Activated naive CD8-positive, alpha-beta T cell treated with anti-CD3 and anti-CD28 coated beads, Interleukin-2, amount 10 ng/mL, durations not matched to agents 7 days and 5 days (primary cell): ENCODE data around the gene SMG6. TPM values are rescaled to one million over a fixed set of nuclear protein-coding genes. Genes with fewer than 3 reads are reported as not detected.
A peak's percentile ranks its signal among the peaks of the same experiment; 100 is the strongest.

Source experiments
- ATAC-seq: fragments of 150-1000 bp; cut with Tn5 transposase; one replicate; pipeline ENCODE4 v1.10.0; 2021; ENCODE audit warnings: low read depth, moderate library complexity
- POLR2A ChIA-PET: fragments of 350-600 bp; sonication (Branson Sonifier 250); formaldehyde crosslinking; loops from one replicate; lab custom pipeline; 2021; ENCODE audit warnings: antibody characterized with exemption; lab: Charles Lee
- DNase-seq: peaks from one replicate; pipeline ENCODE4 v3.0.0; 2021
- H3K27ac Mint-ChIP-seq: one replicate; pipeline ENCODE4 v1.8.0; 2022; ENCODE audit warnings: mild to moderate bottlenecking, mixed read lengths
- H3K27me3 Mint-ChIP-seq: one replicate; pipeline ENCODE4 v1.8.0; 2022; ENCODE audit warnings: mild to moderate bottlenecking, moderate library complexity, mixed read lengths
- H3K36me3 Mint-ChIP-seq: one replicate; pipeline ENCODE4 v1.8.0; 2021; ENCODE audit warnings: mild to moderate bottlenecking, mixed read lengths
- H3K4me1 Mint-ChIP-seq: one replicate; pipeline ENCODE4 v1.8.0; 2021; ENCODE audit warnings: mixed read lengths
- H3K4me3 Mint-ChIP-seq: one replicate; pipeline ENCODE4 v1.8.0; 2022; ENCODE audit warnings: mild to moderate bottlenecking, moderate library complexity, mixed read lengths
- H3K9me3 Mint-ChIP-seq: one replicate; pipeline ENCODE4 v1.8.0; 2021; ENCODE audit warnings: mixed read lengths
- total RNA-seq, 2 experiments: library from RNA; stranded (reverse); gene quantifications; one replicate each; pipeline ENCODE4 v1.2.3, GENCODE V29; 2021

SMG6 gene
- total RNA-seq, 2 experiments from 2014 or later: 48.5 to 58.3 TPM

- H3K27me3 Mint-ChIP-seq: no peaks in the 10 kb centered on the region
- H3K36me3 Mint-ChIP-seq: peaks cover 44% of the 10 kb centered on the region
- POLR2A ChIA-PET: interaction anchor here (3.8 kb wide), 1 partner anchor 12 kb away, joined by 12 read pairs; no protein-coding TSS in a partner anchor
- peaks cover 67% of the 10 kb centered on the region for H3K4me1 Mint-ChIP-seq
- H3K4me3 Mint-ChIP-seq: no peak overlapping the region
- DNase-seq (no peak), ATAC-seq (no peak)
- no peaks in the 10 kb centered on the region for H3K9me3 Mint-ChIP-seq
- no peak overlapping the region for H3K27ac Mint-ChIP-seq
Observed at GRCh38 chr17:2084036-2084765, 219.4 kb downstream of the SMG6 start.

- POLR2A ChIA-PET: interaction anchor here (3.8 kb wide), 1 partner anchor 12 kb away, joined by 12 read pairs; no protein-coding TSS in a partner anchor
- no peaks in the 10 kb centered on the region for H3K9me3 Mint-ChIP-seq
- peak overlapping the region; percentile 40 for H3K27ac Mint-ChIP-seq
- H3K36me3 Mint-ChIP-seq: peaks cover 47% of the 10 kb centered on the region
- peaks cover 61% of the 10 kb centered on the region for H3K4me1 Mint-ChIP-seq
- H3K4me3 Mint-ChIP-seq: no peak overlapping the region
- ATAC-seq (no peak), DNase-seq (no peak)
- no peaks in the 10 kb centered on the region for H3K27me3 Mint-ChIP-seq
Observed at GRCh38 chr17:2083613-2084035, 220.0 kb downstream of the SMG6 start.

GRCh38 chr17:2082003-2082781, 221.4 kb downstream of the SMG6 start:
- Mint-ChIP-seq H3K4me3 (peak overlapping the region; percentile 2), H3K27me3 (no peaks in the 10 kb centered on the region), H3K4me1 (peaks cover 49% of the 10 kb centered on the region), H3K9me3 (no peaks in the 10 kb centered on the region), H3K27ac (peak overlapping the region; percentile 81), H3K36me3 (peaks cover 54% of the 10 kb centered on the region)
- ATAC-seq: no peak
- POLR2A ChIA-PET: interaction anchor here (0.7 to 3.8 kb wide), 6 partner anchors 10 to 172 kb away, joined by 3 to 12 read pairs (median 5); no protein-coding TSS in a partner anchor
- DNase-seq: no peak

- Mint-ChIP-seq H3K4me3 (peak overlapping the region; percentile 2), H3K27me3 (no peaks in the 10 kb centered on the region), H3K4me1 (peaks cover 43% of the 10 kb centered on the region), H3K9me3 (no peaks in the 10 kb centered on the region), H3K36me3 (peaks cover 51% of the 10 kb centered on the region), H3K27ac (peak overlapping the region; percentile 81)
- DNase-seq (no peak), ATAC-seq (peak; percentile 72)
- POLR2A ChIA-PET: interaction anchor here (0.6 to 3.8 kb wide), 6 partner anchors 10 to 148 kb away, joined by 3 to 12 read pairs (median 5); no protein-coding TSS in a partner anchor
Observed at GRCh38 chr17:2081564-2081963, 222.0 kb downstream of the SMG6 start.

GRCh38 chr17:2077040-2077439, 226.5 kb downstream of the SMG6 start:
- no peak for ATAC-seq
- Mint-ChIP-seq H3K4me3 (no peak overlapping the region), H3K9me3 (no peaks in the 10 kb centered on the region), H3K36me3 (peaks cover 38% of the 10 kb centered on the region), H3K27me3 (no peaks in the 10 kb centered on the region), H3K27ac (no peak overlapping the region), H3K4me1 (peaks cover 22% of the 10 kb centered on the region)
- POLR2A ChIA-PET: interaction anchor here (0.9 kb wide), 1 partner anchor 9 kb away, joined by 3 read pairs; no protein-coding TSS in a partner anchor
- no peak for DNase-seq

- H3K4me1 Mint-ChIP-seq: peaks cover 16% of the 10 kb centered on the region
- POLR2A ChIA-PET: interaction anchor here (0.9 to 1.3 kb wide), 2 partner anchors 10 to 13 kb away, joined by 3 read pairs; no protein-coding TSS in a partner anchor
- peaks cover 33% of the 10 kb centered on the region for H3K36me3 Mint-ChIP-seq
- H3K27me3 Mint-ChIP-seq: no peaks in the 10 kb centered on the region
- DNase-seq: no peak
- no peaks in the 10 kb centered on the region for H3K9me3 Mint-ChIP-seq
- ATAC-seq: no peak
- no peak overlapping the region for H3K4me3 Mint-ChIP-seq
- H3K27ac Mint-ChIP-seq: no peak overlapping the region
Observed at GRCh38 chr17:2076087-2076984, 227.2 kb downstream of the SMG6 start.

GRCh38 chr17:2075336-2076086, 228.1 kb downstream of the SMG6 start:
- no peaks in the 10 kb centered on the region for H3K9me3 Mint-ChIP-seq
- H3K4me1 Mint-ChIP-seq: peaks cover 19% of the 10 kb centered on the region
- ATAC-seq (no peak), DNase-seq (no peak)
- POLR2A ChIA-PET: interaction anchor here (0.6 to 1.3 kb wide), 2 partner anchors 13 to 14 kb away, joined by 3 read pairs; no protein-coding TSS in a partner anchor
- no peak overlapping the region for H3K27ac Mint-ChIP-seq
- peaks cover 33% of the 10 kb centered on the region for H3K36me3 Mint-ChIP-seq
- H3K4me3 Mint-ChIP-seq: no peak overlapping the region
- no peaks in the 10 kb centered on the region for H3K27me3 Mint-ChIP-seq

GRCh38 chr17:2074919-2075318, 228.7 kb downstream of the SMG6 start:
- POLR2A ChIA-PET: interaction anchor here (0.6 to 1.3 kb wide), 2 partner anchors 12 to 15 kb away, joined by 3 read pairs; no protein-coding TSS in a partner anchor
- DNase-seq (no peak), ATAC-seq (no peak)
- H3K4me1 Mint-ChIP-seq: peaks cover 23% of the 10 kb centered on the region
- H3K4me3 Mint-ChIP-seq: no peak overlapping the region
- H3K9me3 Mint-ChIP-seq: no peaks in the 10 kb centered on the region
- H3K27me3 Mint-ChIP-seq: no peaks in the 10 kb centered on the region
- H3K36me3 Mint-ChIP-seq: peaks cover 31% of the 10 kb centered on the region
- H3K27ac Mint-ChIP-seq: no peak overlapping the region

- POLR2A ChIA-PET: interaction anchor here (0.6 to 2.5 kb wide), 6 partner anchors 11 to 199 kb away, joined by 3 to 12 read pairs (median 5); no protein-coding TSS in a partner anchor
- Mint-ChIP-seq H3K4me3 (no peak overlapping the region), H3K27me3 (no peaks in the 10 kb centered on the region), H3K36me3 (peaks cover 19% of the 10 kb centered on the region), H3K9me3 (no peaks in the 10 kb centered on the region), H3K27ac (peak overlapping the region; percentile 70), H3K4me1 (peaks cover 53% of the 10 kb centered on the region)
- no peak for DNase-seq
- ATAC-seq: no peak
Observed at GRCh38 chr17:2071455-2072281, 231.9 kb downstream of the SMG6 start.

- peak overlapping the region; percentile 70 for H3K27ac Mint-ChIP-seq
- ATAC-seq (no peak), DNase-seq (no peak)
- H3K27me3 Mint-ChIP-seq: no peaks in the 10 kb centered on the region
- peaks cover 20% of the 10 kb centered on the region for H3K36me3 Mint-ChIP-seq
- peak overlapping the region; percentile 39 for H3K4me3 Mint-ChIP-seq
- POLR2A ChIA-PET: interaction anchor here (0.6 to 2.5 kb wide), 6 partner anchors 12 to 198 kb away, joined by 3 to 12 read pairs (median 5); no protein-coding TSS in a partner anchor
- H3K4me1 Mint-ChIP-seq: peaks cover 56% of the 10 kb centered on the region
- H3K9me3 Mint-ChIP-seq: no peaks in the 10 kb centered on the region
Observed at GRCh38 chr17:2071024-2071385, 232.6 kb downstream of the SMG6 start.
